Stimulated activated CD8-positive, alpha-beta memory T cell treated with anti-CD3 and anti-CD28 coated beads, Interleukin-4, amount 100 ng/mL, for 24 hours (primary cell): ENCODE data around the gene CUTC.
"Not testable (repeated sequence)": the region's sequence is repeated elsewhere in the genome, so short reads cannot be mapped to it uniquely, and the experiment has no call there.

ENCODE experiments used
- DNase-seq: peaks from one replicate; pipeline ENCODE4 v3.0.0-alpha.2; 2020; ENCODE audit warnings: low read depth

Gene CUTC

GRCh38 chr10:99743841-99744240 is 11.8 kb downstream of the CUTC start:
- DNase-seq = no peak

GRCh38 chr10:99746166-99746565 is 14.1 kb downstream of the CUTC start:
- DNase-seq = not testable (repeated sequence)

GRCh38 chr10:99748823-99749451 is 16.9 kb downstream of the CUTC start:
- no peak for DNase-seq

- no peak for DNase-seq
Observed at GRCh38 chr10:99750641-99751040, 18.6 kb downstream of the CUTC start.

DNA sequence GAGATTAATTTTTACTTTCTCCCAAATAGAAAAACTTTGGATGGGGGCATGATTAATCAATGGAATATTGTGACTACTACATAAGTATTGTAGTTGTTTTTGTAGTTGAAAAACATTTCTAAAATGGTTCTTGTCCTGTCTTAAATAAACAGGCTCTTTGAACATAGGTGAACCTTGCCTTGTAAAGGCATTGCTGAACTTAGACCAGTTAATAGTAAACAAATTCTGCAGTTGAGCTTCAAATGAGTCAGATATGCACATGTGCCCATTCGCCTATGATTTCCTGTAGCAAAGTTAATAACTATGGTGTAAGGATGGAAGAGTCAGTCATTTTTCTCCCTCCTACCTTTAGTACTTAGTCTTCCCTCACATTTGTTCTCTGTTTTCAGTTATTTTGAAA is 22.6 kb downstream of the CUTC start:
- DNase-seq = no peak

- no peak for DNase-seq
Observed at GRCh38 chr10:99756159-99756558, 24.1 kb downstream of the CUTC start.

DNA sequence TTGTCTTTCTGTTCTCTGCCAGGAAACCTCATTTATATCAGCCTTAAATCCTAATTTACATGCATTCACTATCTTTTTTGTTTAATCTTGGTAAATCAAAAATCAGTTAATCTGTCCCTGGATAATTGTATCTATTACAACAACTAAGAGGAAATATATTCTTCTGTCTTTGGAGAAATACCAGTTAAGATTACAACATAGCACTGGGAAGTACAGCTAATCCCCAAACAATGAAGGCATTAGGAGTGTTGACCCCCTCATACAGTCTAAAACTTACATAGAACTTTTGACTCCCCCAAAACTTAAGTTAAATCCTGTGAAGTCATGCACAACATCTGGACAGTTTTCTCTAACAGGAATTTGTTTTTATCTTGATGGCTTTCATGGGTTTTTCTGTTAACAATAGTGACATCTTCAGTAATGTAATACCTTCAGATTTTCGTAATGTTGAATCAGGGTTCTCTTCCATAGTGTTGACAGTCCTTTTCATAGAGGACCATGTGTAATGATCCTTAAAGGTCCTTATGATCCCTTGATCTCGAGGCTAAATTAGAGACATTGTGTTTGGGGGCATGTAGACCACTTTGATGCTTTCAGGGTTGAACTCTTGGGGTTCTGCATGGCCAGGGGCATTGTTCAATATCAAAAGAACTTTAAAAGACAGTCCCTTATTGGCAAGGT is 26.3 kb downstream of the CUTC start:
- no peak for DNase-seq

DNA sequence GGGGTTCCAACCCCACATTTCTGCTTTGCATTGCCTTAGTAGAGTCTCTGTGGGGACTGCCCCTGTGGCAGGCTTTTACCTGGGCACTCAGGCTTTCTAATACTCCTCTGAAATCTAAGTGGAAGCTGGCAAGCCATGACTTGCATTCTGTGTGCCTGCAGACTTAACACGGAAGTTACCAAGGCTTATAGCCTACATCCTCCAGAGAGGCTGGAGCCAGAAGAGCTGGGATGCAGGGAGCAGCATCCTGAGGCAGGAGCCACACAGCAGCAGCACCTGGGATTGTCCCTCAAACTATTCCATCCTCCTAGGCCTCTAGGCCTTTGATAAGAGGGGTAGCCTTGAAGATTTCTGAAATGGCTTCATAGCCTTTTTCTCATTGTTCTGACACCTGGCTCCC is 28.3 kb downstream of the CUTC start:
- no peak for DNase-seq

DNA sequence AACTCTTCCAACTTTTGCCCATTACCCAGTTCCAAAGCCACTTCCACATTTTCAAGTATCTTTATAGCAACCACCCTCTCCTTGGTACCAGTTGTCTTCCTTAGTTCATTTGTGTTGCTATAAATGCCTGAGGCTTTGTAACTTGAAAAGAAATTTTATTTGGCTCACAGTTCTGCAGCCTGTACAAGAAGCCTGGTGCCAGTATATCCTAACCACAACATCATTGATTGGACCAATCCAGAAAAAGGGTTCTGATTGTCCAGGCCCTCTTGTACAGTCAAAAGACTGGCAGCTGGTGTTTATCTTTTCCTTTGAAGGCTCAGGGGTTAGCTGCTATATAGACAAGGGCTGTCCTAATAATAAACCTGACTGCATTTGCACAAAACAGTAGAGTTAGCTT is 29.3 kb downstream of the CUTC start:
- no peak for DNase-seq

GRCh38 chr10:99765672-99766301 is 33.8 kb downstream of the CUTC start:
- DNase-seq = no peak

- DNase-seq = no peak
Observed at GRCh38 chr10:99766302-99766681, 34.3 kb downstream of the CUTC start.

GRCh38 chr10:99767901-99768300 is 35.9 kb downstream of the CUTC start:
- DNase-seq = no peak

- DNase-seq = no peak
Observed at GRCh38 chr10:99768556-99768955, 36.5 kb downstream of the CUTC start.

- no peak for DNase-seq
Observed at GRCh38 chr10:99769706-99770105, 37.7 kb downstream of the CUTC start.

DNA sequence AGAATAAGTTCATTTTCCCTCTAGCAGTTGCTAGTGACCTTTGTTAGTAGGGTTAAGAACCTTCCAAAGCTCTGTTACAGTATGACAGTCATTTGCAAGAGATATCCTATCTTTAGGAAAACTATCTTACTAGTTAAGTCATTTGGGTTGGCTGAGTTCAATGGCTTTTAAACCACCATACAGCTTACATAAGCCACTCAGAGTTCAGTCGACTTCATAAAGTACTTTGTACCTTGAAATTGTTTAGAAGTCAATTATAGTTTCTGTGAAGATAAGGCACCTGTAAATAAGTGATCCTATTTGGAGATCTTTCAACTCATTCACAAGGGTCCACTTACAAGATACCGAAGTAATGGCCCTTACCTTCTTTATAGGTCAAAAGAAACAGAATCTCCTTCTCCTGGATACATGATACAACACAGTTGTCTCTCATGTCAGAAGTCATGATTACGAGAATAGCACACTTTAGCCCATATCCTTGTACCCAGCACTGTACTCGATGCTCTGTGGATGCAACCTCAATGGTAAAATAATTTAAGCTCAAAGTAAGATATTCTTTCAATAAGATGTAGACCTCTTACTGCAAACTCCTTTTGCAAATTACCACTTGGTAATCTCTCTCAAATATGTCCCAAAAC is 38.5 kb downstream of the CUTC start:
- no peak for DNase-seq

DNA sequence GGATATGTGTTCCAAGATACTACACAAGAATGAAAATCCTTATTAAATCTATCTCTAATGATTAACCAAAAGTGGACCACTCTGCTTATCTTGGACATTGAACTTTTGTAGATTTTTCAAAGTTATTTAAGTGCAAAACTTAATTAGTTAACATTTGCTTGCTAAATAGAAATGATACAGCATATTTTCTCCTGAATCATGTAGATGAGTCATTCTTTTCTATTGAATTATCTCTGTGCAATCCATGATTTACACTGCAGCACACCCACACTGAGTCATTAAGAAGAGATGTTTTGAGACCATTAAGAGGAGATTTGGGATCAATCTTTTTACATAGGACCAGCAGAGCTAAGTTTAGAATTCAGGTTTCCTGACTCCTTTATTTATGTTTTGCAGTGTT is 43.8 kb downstream of the CUTC start:
- no peak for DNase-seq

DNA sequence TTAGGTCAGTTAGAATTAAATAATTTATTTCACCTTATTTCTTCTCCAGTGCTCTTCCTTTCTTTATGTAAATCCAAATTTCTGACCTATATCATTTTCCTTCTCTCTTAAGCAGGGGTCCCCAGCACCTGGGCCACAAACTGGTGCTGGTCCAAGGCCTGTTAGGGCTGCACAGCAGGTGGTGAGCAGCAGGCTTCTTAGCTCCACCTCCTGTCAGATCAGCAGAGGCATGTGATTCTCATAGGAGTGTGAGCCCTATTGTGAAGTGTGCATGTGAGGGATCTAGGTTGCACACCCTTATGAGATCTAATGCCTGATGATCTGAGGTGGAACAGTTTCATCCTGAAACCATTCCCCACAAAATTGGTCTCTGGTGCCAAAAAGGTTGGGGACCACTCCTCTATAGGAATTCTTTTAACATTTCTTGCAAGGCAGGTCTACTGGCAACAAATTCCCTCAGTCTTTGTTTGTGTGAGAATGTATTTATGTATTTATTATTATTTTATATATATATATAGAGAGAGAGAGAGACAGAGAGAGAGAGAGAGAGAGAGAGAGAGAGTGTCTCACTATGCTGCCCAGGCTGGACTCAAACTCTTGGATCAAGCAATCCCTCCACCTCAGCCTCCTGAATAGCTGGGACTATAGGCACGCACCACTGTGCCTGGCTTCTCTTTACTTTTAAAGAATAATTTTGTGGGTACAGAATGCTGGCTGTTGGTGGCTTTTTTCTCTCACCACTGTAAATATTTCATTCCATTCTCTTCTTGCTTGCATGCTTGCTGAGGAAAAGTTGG is 46.1 kb downstream of the CUTC start:
- no peak for DNase-seq

DNA sequence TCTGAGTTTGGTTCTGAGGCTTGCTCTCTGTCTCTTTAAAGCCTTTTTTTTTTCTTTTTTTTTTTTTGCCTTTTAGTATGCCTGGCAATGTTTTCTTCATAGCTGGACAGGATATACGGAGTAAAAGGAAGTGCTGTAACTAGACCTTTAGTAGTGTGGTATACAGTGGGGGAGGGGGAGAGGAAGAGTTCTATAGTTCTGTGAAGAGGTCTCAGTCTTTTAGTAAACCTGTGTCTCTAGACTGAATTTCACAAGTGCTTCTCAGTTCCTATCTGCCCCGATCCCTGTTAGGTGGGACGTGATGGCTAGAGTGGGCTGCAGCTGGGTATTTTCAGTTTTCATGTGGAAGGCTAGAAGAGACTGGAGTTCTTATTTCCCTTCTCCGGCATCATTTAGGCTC is 47.3 kb downstream of the CUTC start:
- no peak for DNase-seq

DNA sequence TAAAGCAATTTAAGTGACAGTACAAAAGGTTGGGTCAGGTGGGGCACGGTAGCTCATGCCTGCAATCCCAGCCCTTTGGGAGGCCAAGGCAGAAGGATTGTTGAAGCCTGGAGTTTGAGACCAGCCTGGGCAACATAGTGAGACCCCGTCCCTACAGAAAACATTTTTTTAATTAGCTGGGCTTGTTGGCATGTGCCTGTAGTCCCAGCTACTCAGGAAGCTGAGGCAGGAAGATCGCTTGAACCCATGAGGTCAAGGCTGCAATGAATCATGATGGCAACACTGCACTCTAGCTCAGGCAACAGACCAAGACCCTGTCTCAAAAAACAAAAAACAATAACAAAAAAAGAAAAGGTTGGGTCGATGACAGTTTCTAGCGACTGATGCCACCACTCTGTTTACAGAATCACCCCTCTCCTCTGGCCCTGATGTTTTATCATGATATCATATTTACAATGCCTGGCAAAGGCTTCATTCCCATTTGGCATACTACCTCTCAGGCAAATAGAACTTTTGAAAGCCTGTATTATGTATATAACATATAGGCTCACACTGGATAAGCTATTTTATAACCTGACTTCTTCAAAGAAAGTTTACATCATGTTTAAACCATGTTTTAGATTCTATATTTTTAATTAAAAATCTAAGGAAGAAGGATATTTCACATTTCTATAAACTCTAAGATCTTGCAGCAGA is 49.8 kb downstream of the CUTC start:
- no peak for DNase-seq

DNA sequence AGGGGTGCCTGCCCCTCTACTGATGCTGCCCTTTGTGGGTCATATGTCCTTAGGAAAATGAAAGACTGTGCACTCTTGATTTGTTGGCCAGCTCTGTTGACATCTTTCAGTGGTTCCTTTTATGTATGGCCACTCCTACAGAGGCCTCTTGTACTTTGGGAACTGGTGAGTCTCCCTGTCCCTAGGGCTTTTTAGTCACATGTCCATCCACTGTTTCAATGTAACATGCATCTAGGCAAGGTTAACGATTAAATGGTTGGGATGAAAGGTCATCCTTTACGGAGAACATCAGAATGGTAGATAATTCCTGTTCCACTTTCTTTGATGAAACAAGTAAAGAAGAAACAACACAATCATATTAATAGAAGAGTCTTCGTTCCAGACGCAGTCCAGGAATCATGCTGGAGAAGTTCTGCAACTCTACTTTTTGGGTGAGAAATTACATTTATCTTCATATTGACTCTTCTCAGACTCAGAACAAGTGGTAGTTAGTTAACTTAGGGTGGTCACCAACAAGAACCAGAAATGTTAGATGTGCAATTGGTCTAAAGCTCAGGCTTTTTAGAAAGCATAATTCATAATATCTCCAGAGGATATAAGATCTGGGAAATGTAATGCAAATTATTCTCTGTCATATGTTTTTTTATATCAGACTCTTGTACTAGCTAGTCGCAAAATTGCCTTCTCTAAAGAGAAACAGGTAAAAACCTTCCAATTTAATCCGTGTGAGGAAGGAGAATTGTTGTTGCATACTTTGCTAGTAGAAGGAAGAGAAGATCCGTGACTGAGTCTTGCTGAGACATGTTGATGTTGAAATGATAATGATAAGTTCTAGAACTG is 50.6 kb downstream of the CUTC start, which contains the start of gene ABCC2:
Gene ABCC2 (plus strand): TSS at position 194 of the 840 bp plus-strand sequence. CDS start 205 bp downstream, at position 399.
- DNase-seq = no peak
